HG03378 (cell line): ENCODE data around the gene ISM2.

Experiments used
- ATAC-seq: cut with Tn5 transposase; IDR thresholded peaks from one replicate; pipeline ENCODE4 v1.9.1; 2021; ENCODE audit warnings: mild to moderate bottlenecking, moderate library complexity; ENCODE audit not compliant: unreplicated experiment

Gene ISM2

DNA sequence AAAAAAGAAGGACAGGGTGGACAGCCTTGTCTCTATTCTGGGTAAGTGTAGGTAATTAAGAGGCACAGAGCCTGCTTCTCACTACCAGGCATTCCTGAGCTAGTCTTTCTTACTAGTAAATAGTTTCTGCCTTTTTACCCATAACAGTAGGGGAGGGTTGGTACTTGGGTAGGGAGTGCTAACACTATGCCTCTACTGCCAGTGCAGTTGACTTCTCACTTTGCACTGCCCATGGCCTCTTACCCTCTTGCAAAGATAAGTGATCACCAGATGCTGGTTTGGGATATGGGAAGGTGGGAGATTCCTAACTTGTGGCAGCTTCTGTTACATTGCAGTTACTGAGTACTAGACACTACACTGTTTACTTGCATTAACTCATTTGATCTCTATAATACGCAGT is 29.1 kb downstream of the ISM2 start:
- ATAC-seq: no peak

DNA sequence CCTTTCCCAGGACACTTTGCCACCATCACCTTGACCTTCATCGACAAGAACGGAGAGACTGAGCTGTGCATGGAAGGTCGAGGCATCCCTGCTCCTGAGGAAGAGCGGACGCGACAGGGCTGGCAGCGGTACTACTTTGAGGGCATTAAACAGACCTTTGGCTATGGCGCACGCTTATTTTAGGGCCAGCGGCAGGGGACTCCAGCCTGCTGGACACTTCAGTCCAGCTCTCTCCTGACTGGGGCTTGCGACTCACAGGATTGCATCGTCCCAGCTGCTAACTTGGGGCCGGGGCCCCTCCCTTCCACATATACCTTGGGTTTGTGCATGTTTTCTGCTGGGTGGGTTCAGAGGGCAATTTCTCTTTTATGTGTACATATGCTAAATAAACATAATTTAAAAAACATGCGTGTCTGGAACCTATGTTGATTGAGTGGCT is 29.5 kb downstream of the ISM2 start:
- ATAC-seq: no peak

DNA sequence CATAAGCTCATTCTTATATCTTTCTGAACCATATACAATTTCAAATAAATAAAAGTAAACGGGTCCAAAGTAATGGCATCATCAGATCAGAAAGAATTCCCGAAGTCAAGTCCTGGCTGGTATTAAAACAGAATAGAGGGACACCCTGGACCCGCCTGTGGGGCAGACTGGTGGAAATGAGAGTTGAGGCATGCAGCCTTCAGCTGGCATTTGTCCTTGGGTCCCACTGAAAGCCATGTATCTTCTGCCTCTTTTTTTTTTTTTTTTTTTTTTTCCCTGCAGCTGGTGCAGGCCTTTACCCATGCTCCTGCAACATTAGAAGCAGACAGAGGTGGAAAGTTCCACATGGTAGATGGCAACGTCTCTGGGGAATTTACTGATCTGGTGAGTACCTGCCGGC is 30.8 kb downstream of the ISM2 start:
- ATAC-seq: no peak

DNA sequence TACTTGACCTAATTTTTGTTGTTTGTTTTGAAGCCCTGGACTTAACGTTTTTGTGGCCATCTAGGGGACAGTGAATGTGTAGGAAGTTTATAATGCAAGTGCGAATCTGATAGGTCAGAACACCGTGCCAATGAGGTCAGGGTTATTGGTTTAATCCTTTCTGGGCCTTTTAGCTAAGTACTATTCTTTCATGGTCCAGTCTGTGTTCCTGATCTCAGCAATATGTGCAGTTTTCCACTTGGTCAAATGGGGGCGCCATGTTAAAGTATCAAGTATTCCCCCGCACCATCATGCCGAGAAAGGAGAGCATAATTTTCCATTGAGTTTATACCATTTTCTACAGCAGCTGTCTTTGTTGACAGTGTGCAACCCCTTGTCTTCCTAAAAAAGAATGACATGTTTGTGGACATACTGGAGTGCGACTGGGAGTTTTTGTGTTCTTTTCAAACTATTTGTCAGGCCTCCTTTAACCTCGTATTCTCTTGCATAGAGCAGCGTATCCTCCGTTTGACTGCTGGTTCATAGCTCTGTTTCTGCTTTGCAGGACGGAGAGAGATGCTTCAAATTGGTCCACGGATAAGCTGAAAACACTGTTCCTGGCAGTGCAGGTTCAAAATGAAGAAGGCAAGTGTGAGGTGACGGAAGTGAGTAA is 39.4 kb downstream of the ISM2 start:
- ATAC-seq: no peak

- peak; percentile 11 for ATAC-seq
These were observed 40.2 kb downstream of the ISM2 start for GRCh38 chr14:77458249-77458950.

GRCh38 chr14:77457522-77458248 is 40.9 kb downstream of the ISM2 start, which contains the start of the genes AHSA1 and VIPAS39:
Gene AHSA1 (plus strand): TSS chr14:77458093. CDS start chr14:77458190, 97 bp downstream.
Gene VIPAS39 (minus strand): TSS chr14:77457601. CDS start chr14:77454102, 3,499 bp downstream.
- peak; percentile 91 for ATAC-seq

- peak; percentile 18 for ATAC-seq
These were observed 41.5 kb downstream of the ISM2 start for GRCh38 chr14:77457115-77457521.

DNA sequence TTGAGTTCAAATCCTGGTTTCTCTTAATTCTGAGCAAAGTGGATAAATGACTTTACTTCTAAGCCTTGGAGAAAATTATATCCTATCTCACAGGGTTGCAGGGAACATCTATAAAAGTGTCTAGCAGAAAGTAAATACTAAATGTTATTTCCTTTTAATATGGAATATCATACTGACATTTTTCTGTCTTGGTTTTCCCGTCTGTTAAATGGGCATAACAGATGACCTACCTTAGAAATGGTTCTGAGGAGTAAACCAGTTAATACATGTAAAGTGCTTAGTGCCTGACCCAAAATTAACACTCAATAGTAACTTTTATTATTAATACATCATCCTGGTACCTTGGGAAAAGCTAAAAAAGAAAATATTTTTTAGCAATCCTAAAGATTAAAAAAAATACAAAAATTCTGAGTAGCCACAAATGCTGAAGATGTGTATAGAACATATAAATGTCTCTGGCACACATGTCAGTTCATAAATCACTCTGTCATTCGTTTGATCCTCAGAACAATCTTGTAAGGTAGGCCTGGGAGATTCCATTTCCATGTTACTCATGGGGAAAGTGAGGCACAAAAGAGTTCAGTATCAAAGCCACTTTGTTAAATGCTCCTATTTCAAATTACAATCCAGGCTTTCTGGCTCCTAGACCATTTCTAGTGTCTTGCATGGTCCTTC is 42.5 kb downstream of the ISM2 start:
- no peak for ATAC-seq

- no peak for ATAC-seq
These were observed 56.4 kb downstream of the ISM2 start for GRCh38 chr14:77442196-77442595.

DNA sequence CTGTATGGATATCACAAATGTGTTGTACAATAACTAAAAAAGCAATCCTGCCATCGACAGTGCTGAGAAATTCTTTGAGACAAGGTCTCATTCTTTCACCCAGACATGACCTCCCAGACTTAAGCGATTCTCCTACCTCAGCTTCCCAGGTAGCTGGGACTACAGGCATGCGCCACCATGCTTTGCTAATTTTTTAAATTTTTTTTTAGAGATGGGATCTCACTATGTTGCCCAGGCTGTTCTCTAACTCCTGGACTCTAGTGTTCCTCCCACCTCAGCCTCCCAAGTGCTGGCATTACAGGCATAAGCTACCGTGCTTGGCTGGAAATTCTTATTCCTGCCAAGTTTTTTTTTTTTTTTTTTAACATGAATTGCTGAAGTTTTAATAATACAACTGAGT is 58.8 kb downstream of the ISM2 start:
- no peak for ATAC-seq

- ATAC-seq: no peak
These were observed 60.0 kb downstream of the ISM2 start for GRCh38 chr14:77438596-77438995.

DNA sequence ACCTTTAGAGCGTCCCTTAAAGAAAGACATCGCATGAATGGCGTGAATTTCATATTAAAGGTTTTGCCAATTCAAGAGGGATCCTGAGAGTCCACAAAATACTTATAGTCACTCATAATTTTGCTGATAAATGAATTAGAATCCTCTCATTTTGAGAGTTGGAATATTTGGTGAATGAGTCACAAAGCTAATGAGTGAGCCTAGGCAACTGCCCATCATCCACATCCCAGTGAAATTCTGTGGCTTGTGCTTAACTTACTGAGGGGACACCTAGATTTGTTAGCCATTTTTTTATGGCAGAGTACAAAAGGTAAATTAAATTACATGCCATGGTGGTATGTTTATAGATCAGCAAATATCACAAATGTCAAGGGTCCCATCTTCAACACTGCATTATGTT is 62.6 kb downstream of the ISM2 start:
- ATAC-seq: no peak

DNA sequence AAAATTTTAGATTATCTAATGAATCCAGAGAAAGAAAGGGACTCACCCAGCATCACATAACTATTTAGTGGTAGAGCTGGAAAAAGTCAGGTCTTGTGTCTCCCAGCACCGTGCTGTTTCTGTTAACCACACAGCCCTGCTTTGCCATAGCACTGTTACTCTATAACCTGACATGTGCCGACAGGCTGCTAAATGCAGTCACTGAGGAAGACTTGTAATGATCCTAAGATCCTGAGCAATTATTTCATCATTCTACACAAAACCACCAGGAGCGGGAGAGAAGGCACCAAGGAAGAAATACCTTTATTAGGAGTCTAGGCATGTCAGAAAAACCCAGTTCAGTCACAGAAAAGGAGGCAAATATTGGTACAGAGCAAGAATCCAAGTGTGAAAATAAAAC is 72.2 kb downstream of the ISM2 start:
- no peak for ATAC-seq

DNA sequence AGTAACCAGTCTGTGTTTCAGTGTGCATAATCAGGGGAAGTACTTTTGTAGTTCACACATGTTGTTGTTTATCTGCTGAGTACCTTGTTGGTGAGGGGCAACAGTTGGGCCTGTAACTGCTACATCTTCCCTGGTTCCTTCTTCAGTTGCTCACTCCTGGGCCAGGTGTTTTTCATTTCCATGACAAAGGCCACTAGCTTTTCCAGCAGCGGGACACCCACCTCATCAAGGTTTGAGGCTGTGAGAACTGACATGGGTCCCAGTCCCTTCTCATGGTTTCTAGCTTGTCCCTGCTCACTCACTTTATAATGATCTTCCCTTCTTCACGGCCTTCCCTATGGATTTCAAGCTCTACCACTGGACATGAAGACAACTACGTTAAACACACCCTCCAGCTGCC is 73.8 kb downstream of the ISM2 start:
- no peak for ATAC-seq
